Activated gamma-delta T cell (primary cell): ENCODE results near the gene DCHS2.

ENCODE experiments used
- DNase-seq: peaks from one replicate; lab custom pipeline; 2025; lab: John Stamatoyannopoulos, UW

The DCHS2 gene

GRCh38 chr4:154454710-154455109 lies 36.9 kb downstream of the DCHS2 start:
- no peak for DNase-seq

- no peak for DNase-seq
Observed at GRCh38 chr4:154452798-154453346, 38.7 kb downstream of the DCHS2 start.

GRCh38 chr4:154450966-154451365 lies 40.6 kb downstream of the DCHS2 start:
- no peak for DNase-seq

DNA sequence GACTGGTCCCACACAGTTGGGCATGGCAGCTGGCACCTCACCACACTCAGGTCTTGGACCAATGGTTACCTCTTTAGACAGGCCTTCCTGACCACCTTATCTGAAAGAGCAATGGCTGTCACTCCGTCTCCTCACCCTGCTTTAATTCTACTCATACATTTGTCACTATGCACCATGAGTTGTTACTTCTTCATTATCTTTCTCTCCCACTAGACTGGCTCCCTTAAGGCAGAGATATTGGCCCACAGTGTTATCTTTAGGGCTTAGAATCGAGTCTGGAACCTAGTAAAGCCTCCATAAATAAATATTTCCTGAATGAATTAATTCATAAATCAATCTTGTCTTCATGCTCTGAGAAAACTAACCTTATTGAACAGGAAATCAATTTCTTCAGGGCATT lies 46.6 kb downstream of the DCHS2 start:
- DNase-seq = no peak

DNA sequence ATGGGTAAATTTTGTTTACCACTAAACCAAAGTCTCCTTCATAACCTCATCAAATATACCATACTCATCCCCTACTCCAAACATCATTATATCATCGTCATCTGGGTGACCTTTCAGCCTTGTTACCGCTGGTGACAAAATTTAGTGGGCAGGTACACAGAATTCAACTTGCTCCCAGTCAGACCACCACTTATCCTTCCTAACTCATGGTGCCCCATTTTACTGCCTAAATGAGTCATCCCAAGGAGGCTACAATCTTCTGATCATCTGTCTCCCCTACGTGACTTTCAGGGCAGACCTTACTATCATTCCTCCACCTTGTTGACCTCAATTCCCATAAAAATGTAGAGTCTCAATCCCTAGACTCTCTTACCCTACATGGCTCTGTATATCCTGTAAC lies 49.6 kb downstream of the DCHS2 start:
- no peak for DNase-seq

DNA sequence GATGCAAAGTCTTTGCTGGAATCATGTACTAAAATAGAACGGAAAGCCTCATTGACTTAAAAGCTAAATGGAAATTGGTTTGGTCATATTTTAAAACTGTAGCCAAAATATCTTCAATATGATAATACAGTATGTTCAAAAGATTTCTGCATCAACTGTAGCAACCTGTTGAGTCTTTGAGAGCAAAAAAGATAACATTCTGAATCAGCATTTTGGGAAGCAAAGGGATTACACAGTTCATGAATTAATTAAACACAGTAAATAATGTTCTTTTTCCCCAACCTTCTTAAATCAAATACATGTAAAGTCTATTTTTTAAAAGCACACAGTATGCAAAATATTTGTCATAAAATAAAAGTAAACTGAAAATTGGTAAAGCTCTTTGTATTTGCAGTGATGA lies 50.5 kb downstream of the DCHS2 start:
- no peak for DNase-seq

- DNase-seq = no peak
Observed at GRCh38 chr4:154439224-154439623, 52.4 kb downstream of the DCHS2 start.

DNA sequence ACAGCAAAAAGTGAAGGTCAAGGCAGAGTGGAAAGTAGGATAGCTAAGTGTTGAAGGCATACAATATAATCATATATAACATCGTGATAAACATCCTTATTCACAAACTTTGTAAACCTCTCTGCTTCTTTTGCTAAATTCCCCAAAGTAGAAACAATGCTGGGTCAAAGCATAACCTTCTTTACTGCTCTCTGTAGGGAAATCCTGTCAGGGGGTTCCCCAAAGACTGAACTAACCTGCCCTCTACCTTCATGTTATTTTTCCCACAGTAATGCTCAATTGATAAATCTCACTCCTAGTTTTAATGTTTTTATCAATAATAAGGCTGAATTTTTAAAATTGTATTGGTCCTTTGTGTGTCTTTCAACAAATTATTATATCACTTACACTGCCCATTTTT lies 55.7 kb downstream of the DCHS2 start:
- DNase-seq = no peak

GRCh38 chr4:154433543-154433942 lies 58.1 kb downstream of the DCHS2 start:
- DNase-seq = no peak

DNA sequence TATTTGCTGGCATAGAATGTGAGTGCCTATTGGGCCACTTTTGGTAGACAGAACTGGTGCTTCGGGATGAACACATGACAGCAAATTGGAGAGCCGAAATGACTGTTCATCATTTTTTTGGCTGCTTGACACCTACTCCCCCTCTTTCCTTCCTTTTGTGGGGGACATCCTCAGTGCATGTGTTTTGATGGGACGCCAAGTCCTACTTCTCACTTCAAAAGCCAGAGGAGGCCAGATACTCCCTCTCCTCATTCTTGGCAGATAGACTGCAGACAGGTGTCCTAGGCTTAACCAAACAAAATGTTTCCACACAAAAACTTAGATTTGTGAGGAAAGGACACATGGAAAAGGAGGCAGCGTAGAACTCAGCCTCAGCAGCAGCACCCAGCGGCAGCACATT lies 62.4 kb downstream of the DCHS2 start:
- DNase-seq = no peak

DNA sequence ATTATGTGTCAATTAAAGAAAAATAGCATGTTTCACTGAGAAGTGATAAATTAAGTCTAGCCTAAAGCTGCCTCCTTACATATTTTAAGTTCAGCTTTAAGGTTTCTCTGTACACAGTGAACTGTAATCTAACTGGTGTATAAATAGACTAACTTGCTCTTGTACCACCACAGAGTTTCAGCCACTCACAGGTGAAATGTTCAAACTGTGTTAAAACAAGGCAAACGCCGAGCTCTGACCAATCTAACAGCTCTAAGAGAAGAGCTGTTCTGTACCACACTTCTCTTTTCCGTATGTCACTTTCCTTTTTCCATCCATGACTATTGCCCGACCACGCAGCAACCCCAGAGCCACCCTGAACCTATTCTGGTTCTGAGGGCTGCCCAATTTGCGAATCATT lies 64.5 kb downstream of the DCHS2 start:
- DNase-seq = no peak

DNA sequence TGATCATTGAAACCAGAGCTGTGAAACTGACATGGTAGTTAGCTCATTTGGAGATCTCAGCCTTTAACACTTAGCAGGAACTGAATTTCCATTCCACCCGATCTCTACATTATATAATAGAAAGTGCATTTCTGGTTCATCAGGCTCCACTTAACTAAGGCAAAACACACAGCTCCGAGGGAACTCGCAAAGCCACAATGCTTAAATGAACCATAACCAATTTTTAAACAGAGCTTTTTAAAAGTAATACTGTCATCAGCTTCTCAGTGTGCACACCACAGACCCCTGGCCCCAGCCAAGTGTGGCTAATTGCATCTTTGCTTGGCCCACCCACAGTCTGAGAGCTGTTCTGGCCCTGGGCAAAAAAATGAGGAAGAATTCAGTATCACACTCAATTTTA lies 66.1 kb downstream of the DCHS2 start:
- no peak for DNase-seq

DNA sequence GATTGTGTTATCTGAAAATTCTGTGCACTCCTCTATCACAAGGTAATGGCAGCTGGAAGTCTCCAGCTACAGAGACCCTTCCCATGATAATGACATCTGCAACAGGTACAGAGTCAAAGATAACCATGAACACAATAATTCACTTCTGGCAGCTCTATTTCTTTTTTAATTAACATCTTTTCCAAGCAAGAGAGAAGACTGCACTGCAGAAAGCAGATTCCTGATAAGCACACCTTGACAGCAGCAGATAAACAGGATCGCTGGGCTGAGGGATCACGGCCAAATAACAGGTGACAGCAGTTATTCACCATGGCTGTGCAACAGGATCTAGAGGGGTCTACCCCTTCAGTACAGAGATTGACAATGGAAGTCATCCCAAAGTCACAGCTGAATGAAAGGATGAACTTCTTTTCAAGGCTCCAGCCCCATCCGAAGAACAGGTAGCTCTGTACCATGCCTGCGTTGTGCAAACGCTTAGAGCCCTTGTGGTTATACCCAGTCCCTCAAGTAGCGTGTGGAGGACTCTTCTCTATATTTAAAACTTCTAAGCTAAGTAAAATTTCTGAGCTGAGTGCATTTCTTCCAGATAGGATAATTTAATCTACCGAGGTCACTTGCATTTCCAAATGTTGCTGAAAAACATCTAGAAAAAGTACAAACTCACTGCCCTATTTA lies 66.7 kb downstream of the DCHS2 start:
- DNase-seq = no peak

DNA sequence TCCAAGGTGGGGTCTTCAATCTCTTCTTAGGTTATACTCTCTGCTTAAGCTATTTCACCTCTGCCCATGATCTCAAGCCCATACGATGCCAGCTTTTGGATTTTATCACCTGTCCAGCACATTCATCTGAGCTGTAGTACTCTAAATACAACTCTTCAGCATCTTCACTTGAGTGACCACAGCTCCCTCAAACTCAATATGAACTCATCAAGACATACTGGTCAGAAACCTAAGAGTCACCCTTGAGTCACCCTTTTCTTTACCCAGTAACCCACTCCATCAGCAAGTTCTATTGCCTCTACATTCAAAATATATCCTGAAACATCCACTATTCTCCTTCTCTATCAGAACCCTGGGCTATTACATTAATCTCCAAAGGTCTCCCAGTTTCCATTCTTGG lies 69.4 kb downstream of the DCHS2 start:
- no peak for DNase-seq

DNA sequence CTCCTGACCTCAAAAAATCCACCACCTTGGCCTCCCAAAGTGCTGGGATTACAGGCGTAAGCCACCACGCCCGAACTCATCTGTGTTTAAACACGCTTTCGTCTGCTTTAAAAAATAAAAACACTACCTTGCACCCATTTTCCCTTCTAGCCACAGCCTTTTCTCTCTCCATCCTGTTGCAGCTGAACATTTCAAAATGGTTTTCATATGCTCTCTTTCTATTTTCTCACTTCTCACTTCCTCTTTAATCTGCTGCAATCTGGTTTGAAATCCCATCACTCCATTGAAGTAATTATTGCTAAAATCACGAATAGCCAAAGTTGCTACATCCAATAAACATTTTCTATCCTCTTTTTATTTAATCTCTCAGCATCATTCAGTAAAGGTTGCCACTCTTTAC lies 70.0 kb downstream of the DCHS2 start:
- DNase-seq = no peak

- no peak for DNase-seq
Observed at GRCh38 chr4:154417373-154417673, 74.3 kb downstream of the DCHS2 start.

- DNase-seq = no peak
Observed at GRCh38 chr4:154416190-154416547, 75.4 kb downstream of the DCHS2 start.

- DNase-seq = no peak
Observed at GRCh38 chr4:154415313-154415712, 76.3 kb downstream of the DCHS2 start.

DNA sequence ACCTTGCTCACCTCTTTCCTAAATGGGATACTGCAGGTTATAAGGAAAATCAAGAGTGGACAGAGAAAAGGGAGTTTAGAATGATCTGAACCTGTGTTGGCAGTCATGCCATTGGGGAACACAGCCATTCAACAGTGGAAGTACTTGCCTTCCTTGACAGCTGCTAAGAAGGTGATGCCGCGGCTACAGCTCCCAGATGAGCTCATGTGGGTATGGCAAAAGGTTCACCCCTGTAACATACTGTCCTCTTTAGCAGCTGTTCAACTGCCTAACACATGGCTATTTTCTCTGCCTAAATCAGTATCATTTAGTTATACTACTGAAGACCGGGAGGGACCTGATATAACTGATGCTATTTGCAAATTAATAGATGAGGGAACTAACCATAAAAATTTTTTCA lies 76.8 kb downstream of the DCHS2 start:
- no peak for DNase-seq

DNA sequence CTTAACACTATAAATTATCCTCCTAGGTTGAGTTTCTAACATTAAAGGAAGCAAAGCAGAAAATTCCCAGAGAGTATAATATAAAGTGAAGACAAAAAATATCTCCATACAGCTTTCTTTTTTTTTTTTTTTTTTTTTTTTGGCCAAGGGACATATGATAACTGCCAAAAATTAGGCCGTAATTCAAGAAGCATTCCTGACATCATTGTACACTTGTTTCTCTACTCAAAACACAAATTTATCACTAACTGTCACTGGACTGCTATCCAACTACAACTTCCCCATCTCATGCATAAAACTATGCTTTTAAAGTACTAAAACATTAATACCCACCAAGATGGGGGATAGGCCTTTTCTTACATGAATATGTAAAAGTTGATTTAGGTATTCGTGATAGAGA lies 77.2 kb downstream of the DCHS2 start:
- DNase-seq = no peak

DNA sequence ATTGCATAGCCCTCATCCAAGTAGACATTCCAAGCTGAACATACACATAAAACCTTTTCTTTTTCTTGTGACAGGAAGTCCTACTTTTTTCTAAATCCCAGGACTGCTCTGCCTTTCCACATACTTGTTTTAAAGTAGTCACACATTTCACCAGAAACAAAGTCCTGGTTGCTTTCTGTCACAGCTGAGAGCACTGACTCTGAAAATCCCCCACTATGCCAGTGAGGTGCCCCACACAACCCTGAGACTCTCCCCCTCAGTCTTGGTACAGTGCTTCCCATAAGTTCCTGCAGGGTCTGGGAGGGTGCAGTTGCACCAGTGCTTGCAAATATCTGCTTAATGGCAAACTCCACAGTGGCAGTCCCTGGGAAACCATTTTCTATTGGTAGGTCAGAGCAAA lies 84.2 kb downstream of the DCHS2 start:
- DNase-seq = no peak

GRCh38 chr4:154406018-154406795 lies 85.4 kb downstream of the DCHS2 start:
- DNase-seq = no peak

DNA sequence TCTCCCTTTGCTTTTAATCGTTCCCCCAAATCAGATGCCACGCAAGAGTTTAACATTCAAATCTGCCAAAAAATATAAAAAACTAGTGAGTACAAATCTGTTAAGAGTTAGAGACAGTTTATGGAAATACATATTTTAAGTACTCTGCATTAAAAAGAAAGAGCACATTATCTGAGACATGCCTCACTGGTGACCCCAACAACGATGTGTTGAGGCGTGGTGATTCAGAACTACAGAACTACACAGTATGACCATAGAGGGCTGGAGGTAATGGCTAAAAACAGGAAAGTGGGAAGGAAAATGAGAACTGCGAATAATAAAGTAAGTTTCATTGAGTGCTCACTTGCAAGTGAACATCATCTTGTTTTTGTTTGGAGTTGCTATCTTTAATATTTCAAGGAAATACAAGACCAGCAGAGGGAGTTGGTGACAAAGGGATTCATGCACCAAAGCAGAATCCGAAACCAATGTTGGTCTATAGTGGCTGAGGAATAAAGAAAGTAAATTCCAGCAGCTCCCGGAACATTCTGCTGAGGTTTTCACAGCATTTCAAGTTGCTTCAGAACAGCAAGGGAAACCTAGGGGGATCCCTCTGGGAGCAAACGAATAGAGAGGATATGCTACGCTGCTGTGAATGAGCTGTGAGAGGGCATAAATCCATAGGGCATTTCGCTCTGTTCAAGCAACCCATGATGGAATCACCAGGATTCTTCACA lies 92.2 kb downstream of the DCHS2 start:
- no peak for DNase-seq
